ENCODE data around the gene ALAS1. TPM values are rescaled to one million over a fixed set of nuclear protein-coding genes. Genes with fewer than 3 reads are reported as not detected.

Gene ALAS1
- total RNA-seq, 1 experiment from 2014 or later, result 89.4 TPM

DNA sequence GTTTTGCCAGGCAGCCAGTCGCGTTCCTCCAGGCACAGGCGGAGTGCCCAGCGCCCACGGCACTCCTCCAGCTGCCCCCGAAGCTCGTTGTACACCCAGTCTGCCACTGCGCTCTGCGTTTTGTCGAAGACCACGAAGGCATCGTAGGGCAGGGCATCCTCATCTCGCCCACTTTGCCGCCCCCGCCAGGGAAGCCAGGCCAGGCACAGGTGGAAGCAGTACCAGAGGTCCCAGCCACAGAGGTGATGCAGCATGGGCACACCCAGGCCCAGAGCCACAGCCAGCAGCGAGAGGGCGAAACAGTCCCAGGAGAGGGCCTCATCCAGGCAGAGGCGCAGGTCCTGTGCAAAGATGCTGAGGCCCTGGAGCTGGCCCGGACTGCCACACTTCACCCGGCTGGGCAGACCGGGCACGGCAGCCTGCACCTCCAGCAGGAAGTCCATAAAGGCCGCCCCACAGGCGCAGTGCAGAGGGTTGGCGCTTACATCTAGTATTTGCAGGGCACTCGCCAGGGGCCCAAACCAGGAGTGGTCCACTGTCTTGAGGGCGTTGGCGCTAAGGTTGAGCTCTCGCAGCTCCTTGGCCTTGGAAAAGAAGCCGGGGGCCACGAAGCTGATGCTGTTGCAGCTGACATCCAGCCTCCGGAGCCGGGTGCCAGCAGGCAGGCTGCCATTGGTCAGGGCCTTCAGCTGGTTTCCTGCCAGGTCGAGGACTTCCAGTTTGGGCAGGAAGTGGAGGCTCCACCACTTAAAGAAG, 23.8 kb downstream of the ALAS1 start:
- intact Hi-C loops (cut with micrococcal nuclease; ENCODE audit: unreplicated experiment) (no loop called here), in situ Hi-C loops (cut with HindIII; ENCODE audit: low pct_unique_long_range_greater_than_20kb, low sequenced_read_pairs) (no loop called here)

DNA sequence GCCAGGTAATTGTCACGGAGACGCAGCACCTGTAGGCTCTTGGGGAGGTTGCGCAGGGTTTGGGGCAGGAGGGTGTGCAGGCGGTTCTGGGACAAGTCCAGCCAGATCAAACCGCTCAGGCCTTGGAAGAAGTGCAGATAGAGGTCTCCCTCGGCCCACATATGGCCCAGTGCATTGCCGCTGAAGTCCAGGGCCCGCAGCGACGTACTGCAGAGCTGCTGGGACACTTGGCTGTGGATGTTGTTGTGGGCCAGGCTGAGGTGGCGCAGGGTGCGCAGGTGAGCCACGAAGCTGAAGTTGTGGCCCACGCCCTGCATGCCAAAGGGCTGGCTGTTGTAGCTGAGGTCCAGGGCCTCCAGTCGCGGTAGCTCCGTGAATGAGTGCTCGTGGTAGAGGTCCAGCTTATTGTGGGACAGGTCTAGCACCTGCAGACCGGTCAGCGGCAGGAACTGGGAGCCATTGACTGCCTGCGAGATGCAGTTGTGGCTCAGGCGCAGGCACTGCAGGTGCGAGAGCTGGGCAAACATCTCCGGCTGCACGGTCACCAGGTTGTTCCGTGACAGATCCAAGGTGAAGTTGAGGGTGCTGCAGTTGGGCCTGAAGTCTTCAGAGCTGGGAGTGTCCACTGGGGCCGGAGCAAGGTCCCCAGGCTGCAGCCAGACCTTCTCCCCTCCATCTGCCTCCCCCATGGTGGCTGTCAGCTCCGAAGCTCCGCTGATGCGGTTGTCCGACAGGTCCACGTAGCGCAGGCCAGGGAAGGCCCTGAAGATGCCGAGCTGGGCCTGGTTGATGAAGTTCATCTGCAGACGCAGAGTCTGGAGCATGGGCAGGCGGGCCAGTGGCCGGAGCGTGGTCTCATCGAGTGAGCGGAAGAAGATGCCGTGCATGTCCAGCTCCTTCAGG, 24.6 kb downstream of the ALAS1 start:
- H3K27ac ChIP-seq (ENCODE audit: low read length), result no peak overlapping the region
- ATAC-seq (no peak), DNase-seq (ENCODE audit: low read depth, low spot score) (no peak)
- POLR2A ChIA-PET, result no interaction called here
- H3K9me3 ChIP-seq (ENCODE audit: control insufficient read depth, insufficient read depth, low read depth, low read length), result no peaks in the 10 kb centered on the region
- no TSS peak for BruUV-seq (replicated peaks)
- H3K4me3 ChIP-seq (ENCODE audit: low read depth in 2 of 2, low read length in 2 of 2), result no peak overlapping the region
- intact Hi-C loops (cut with micrococcal nuclease; ENCODE audit: unreplicated experiment) (no loop called here), in situ Hi-C loops (cut with HindIII; ENCODE audit: low pct_unique_long_range_greater_than_20kb, low sequenced_read_pairs) (no loop called here)
- CTCF ChIA-PET, result interaction anchor here (1.3 kb wide), 1 partner anchor 9 kb away, joined by 3 read pairs; no protein-coding TSS in a partner anchor
- no peaks in the 10 kb centered on the region for H3K27me3 ChIP-seq (ENCODE audit: control insufficient read depth, insufficient read depth, low read length)
- H3K4me1 ChIP-seq (ENCODE audit: control insufficient read depth, insufficient read depth, low read length), result peaks cover 6% of the 10 kb centered on the region; the same call in 1 of the 2 replicates
- TF ChIP-seq POLR2AphosphoS5 (IDR thresholded peaks at IDR 0.05; ENCODE audit: low read depth, low read length) (no peak), SIN3A (IDR thresholded peaks at IDR 0.05; ENCODE audit: borderline replicate concordance, insufficient read depth, low read depth, low read length) (no peak), TCF7L2 (IDR thresholded peaks at IDR 0.05; ENCODE audit: low read depth, low read length) (no peak)
- TF ChIP-seq, protein P1, sequence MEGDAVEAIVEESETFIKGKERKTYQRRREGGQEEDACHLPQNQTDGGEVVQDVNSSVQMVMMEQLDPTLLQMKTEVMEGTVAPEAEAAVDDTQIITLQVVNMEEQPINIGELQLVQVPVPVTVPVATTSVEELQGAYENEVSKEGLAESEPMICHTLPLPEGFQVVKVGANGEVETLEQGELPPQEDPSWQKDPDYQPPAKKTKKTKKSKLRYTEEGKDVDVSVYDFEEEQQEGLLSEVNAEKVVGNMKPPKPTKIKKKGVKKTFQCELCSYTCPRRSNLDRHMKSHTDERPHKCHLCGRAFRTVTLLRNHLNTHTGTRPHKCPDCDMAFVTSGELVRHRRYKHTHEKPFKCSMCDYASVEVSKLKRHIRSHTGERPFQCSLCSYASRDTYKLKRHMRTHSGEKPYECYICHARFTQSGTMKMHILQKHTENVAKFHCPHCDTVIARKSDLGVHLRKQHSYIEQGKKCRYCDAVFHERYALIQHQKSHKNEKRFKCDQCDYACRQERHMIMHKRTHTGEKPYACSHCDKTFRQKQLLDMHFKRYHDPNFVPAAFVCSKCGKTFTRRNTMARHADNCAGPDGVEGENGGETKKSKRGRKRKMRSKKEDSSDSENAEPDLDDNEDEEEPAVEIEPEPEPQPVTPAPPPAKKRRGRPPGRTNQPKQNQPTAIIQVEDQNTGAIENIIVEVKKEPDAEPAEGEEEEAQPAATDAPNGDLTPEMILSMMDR (IDR thresholded peaks at IDR 0.05), result no peak
- TF ChIP-seq, protein P2, sequence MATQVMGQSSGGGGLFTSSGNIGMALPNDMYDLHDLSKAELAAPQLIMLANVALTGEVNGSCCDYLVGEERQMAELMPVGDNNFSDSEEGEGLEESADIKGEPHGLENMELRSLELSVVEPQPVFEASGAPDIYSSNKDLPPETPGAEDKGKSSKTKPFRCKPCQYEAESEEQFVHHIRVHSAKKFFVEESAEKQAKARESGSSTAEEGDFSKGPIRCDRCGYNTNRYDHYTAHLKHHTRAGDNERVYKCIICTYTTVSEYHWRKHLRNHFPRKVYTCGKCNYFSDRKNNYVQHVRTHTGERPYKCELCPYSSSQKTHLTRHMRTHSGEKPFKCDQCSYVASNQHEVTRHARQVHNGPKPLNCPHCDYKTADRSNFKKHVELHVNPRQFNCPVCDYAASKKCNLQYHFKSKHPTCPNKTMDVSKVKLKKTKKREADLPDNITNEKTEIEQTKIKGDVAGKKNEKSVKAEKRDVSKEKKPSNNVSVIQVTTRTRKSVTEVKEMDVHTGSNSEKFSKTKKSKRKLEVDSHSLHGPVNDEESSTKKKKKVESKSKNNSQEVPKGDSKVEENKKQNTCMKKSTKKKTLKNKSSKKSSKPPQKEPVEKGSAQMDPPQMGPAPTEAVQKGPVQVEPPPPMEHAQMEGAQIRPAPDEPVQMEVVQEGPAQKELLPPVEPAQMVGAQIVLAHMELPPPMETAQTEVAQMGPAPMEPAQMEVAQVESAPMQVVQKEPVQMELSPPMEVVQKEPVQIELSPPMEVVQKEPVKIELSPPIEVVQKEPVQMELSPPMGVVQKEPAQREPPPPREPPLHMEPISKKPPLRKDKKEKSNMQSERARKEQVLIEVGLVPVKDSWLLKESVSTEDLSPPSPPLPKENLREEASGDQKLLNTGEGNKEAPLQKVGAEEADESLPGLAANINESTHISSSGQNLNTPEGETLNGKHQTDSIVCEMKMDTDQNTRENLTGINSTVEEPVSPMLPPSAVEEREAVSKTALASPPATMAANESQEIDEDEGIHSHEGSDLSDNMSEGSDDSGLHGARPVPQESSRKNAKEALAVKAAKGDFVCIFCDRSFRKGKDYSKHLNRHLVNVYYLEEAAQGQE (IDR thresholded peaks at IDR 0.05; ENCODE audit: insufficient read depth in 1 of 2, low read depth in 2 of 2, low read length in 1 of 2), result no peak
- H3K36me3 ChIP-seq (ENCODE audit: control insufficient read depth, insufficient read depth, low read length), result no peaks in the 10 kb centered on the region

More for the DNA sequence above, 23.8 kb downstream of the ALAS1 start:
- ChIA-PET CTCF (interaction anchor here (0.6 to 1.3 kb wide), 3 partner anchors 9 to 225 kb away, joined by 3 to 7 read pairs (median 3); no protein-coding TSS in a partner anchor), POLR2A (no interaction called here)
- H3K9me3 ChIP-seq (ENCODE audit: control insufficient read depth, insufficient read depth, low read depth, low read length), result no peaks in the 10 kb centered on the region
- H3K36me3 ChIP-seq (ENCODE audit: control insufficient read depth, insufficient read depth, low read length), result no peaks in the 10 kb centered on the region
- DNase-seq (ENCODE audit: low read depth, low spot score) (no peak), ATAC-seq (no peak)
- no TSS peak for BruUV-seq (replicated peaks)
- no peaks in the 10 kb centered on the region for H3K27me3 ChIP-seq (ENCODE audit: control insufficient read depth, insufficient read depth, low read length)
- no peak overlapping the region for H3K4me3 ChIP-seq (ENCODE audit: low read depth in 2 of 2, low read length in 2 of 2)
- H3K4me1 ChIP-seq (ENCODE audit: control insufficient read depth, insufficient read depth, low read length), result peaks cover 14% of the 10 kb centered on the region
- no peak overlapping the region for H3K27ac ChIP-seq (ENCODE audit: low read length)
- TF ChIP-seq TCF7L2 (IDR thresholded peaks at IDR 0.05; ENCODE audit: low read depth, low read length) (no peak), POLR2AphosphoS5 (IDR thresholded peaks at IDR 0.05; ENCODE audit: low read depth, low read length) (no peak), SIN3A (IDR thresholded peaks at IDR 0.05; ENCODE audit: borderline replicate concordance, insufficient read depth, low read depth, low read length) (no peak)
- TF ChIP-seq, protein P2 (IDR thresholded peaks at IDR 0.05; ENCODE audit: insufficient read depth in 1 of 2, low read depth in 2 of 2, low read length in 1 of 2), result no peak
- TF ChIP-seq, protein P1 (IDR thresholded peaks at IDR 0.05), result no peak
